ENCODE measurements around the gene ADGRD1. TPM values are rescaled to one million over a fixed set of nuclear protein-coding genes. Genes with fewer than 3 reads are reported as not detected.
A peak's percentile ranks its signal among the peaks of the same experiment; 100 is the strongest.

Gene ADGRD1
- total and polyA plus RNA-seq, 5 donors from 2014 or later = 0.56 TPM; not detected in 4

DNA sequence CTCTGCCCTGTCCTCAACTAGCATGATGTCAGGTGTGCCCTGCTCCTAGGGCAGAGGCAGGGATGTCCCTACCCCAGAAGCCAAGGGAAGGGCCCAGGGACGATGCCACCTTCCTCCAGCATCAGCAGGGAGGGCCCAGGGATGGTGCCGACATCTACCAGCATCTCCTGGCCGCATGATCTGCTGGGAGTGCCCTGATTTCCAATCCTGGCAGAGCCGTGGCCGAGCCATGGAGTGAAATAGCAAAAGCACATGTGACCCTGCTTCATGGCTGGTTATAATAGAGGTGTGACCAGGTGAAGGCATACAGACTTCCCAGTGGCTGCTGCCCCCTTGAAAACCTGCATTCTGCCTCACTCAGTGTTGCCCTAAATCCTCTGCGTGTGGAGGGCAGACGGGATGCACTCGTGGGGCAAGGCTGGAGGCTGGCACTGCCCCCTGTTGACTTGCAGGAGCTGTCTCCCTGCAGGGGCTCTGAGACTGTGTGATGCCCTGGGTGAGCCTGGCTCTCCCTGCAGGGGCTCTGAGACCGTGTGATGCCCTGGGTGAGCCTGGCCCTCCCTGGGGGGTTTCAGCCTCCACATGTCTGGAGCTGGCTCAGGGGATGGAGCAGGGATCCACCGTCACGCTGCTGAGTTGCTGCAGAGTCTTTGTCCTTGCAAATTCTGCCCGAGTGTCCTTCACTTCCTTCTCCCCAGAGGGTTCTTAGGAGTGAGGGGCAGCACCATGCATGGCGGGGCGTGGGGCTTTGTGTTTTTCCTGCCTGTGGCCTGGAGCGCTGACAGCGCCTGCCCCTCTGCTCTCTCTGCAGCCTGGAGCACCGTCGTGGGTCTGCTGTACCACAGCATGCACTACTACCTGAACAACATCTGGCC is 51.7 kb downstream of the ADGRD1 start:
- no peaks in the 10 kb centered on the region for H3K9me3 Mint-ChIP-seq

DNA sequence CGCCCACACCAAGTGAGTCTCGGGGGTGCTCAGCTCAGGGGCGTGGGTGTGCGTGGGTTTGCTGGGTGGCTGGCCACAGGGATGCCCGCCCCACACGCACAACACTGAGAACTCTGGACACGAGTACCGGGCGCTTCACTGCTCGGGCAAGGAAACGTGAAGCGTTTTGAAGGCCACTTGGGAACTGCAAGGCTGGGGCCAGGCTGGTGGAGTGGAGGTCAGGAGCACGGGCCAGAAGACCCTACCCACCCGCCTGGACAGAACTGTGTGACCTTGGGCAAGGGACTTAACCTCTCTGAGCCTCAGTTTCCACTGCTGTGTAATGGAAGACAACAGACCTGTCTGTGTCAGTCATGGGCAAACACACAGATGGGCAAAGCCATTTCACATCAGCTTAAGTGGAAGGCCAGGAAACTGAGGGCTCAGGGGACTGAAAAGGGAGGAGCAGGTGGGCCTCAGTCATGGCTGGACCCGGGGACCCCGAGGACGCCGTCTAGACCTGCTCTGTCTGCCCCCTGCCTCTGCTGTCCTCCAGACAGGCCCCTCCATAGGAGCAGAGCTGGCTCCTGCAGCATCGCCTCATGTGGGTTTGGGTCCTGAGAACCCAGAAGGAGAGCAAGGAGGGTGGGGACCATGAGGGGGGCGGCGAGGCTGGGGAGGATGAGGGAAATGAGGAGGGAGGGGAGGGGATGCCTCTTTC is 52.5 kb downstream of the ADGRD1 start:
- no peak for DNase-seq
- H3K27ac ChIP-seq (ENCODE audit: insufficient read depth, low read length, poor library complexity, severe bottlenecking) = no peak overlapping the region
- H3K4me3 ChIP-seq (ENCODE audit: low read depth, low read length) = no peak overlapping the region
- ATAC-seq (ENCODE audit: low read depth in 2 of 2) = no peak
- Mint-ChIP-seq H3K27ac (no peak overlapping the region), H3K4me3 (no peak overlapping the region), H3K27me3 (no peaks in the 10 kb centered on the region), H3K36me3 (no peaks in the 10 kb centered on the region), H3K4me1 (no peaks in the 10 kb centered on the region), H3K9me3 (no peaks in the 10 kb centered on the region)
- H3K4me1 ChIP-seq (ENCODE audit: control insufficient read depth, insufficient read depth, low read length, poor library complexity, severe bottlenecking) = no peaks in the 10 kb centered on the region
- H3K27me3 ChIP-seq (ENCODE audit: control insufficient read depth, insufficient read depth, low read length) = no peaks in the 10 kb centered on the region
- H3K36me3 ChIP-seq (ENCODE audit: control insufficient read depth, insufficient read depth, low read length) = no peaks in the 10 kb centered on the region
- peaks cover 0 to 4% of the 10 kb centered on the region in 2 experiments for H3K9me3 ChIP-seq (ENCODE audit: control insufficient read depth in 2 of 2, low read length in 2 of 2)

More for the DNA sequence above, 51.7 kb downstream of the ADGRD1 start:
- Mint-ChIP-seq H3K27ac (no peak overlapping the region), H3K4me1 (no peaks in the 10 kb centered on the region), H3K27me3 (no peaks in the 10 kb centered on the region), H3K36me3 (no peaks in the 10 kb centered on the region), H3K4me3 (no peak overlapping the region)
- H3K9me3 ChIP-seq (ENCODE audit: control insufficient read depth in 2 of 2, low read length in 2 of 2) = peaks cover 0 to 4% of the 10 kb centered on the region in 2 experiments
- no peaks in the 10 kb centered on the region for H3K36me3 ChIP-seq (ENCODE audit: control insufficient read depth, insufficient read depth, low read length)
- no peak for DNase-seq
- no peak overlapping the region for H3K4me3 ChIP-seq (ENCODE audit: low read depth, low read length)
- H3K4me1 ChIP-seq (ENCODE audit: control insufficient read depth, insufficient read depth, low read length, poor library complexity, severe bottlenecking) = no peaks in the 10 kb centered on the region
- no peaks in the 10 kb centered on the region for H3K27me3 ChIP-seq (ENCODE audit: control insufficient read depth, insufficient read depth, low read length)
- ATAC-seq (ENCODE audit: low read depth in 2 of 2) = no peak
- H3K27ac ChIP-seq (ENCODE audit: insufficient read depth, low read length, poor library complexity, severe bottlenecking) = no peak overlapping the region

DNA sequence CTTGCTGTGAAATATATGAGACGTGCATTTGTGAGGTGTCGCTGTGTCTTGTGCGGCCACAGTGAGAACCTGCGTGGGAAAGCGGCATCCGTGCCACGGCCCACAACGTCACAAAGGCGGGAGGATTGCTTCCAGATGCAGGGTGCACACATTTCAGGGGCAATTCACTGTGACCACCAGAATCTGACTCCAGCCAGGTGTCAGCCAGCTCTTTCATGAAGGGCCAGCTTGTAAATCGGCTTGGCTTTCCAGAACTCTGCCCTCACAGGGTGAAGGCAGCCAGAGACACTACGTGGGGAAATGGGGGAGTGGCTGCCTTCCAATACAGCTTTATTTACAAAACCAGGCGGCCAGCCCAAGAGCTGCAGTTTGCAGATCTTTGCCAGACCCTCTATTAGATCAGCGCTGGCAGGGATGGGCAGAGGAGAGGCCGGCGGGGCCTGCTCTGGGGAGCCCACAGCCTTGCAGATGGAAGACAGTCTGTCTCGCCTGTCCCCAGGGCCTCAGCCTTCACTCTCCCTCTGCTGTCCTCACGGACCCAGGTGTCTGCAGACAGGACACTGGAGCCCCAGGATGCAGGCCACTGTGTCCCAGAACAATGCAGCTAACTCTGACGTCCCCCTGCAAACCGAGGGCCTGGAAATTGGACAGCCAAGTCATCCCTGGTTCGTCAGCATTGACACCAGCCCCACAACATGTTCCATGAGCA is 53.5 kb downstream of the ADGRD1 start:
- Histone ChIP-seq H3K4me1 (ENCODE audit: control insufficient read depth, insufficient read depth, low read length, poor library complexity, severe bottlenecking) (no peaks in the 10 kb centered on the region), H3K4me3 (ENCODE audit: low read depth, low read length) (no peak overlapping the region), H3K9me3 (ENCODE audit: control insufficient read depth in 2 of 2, low read length in 2 of 2) (no peaks in the 10 kb centered on the region), H3K27ac (ENCODE audit: insufficient read depth, low read length, poor library complexity, severe bottlenecking) (no peak overlapping the region), H3K27me3 (ENCODE audit: control insufficient read depth, insufficient read depth, low read length) (no peaks in the 10 kb centered on the region), H3K36me3 (ENCODE audit: control insufficient read depth, insufficient read depth, low read length) (no peaks in the 10 kb centered on the region)
- no peak for ATAC-seq (ENCODE audit: low read depth in 2 of 2)
- no peaks in the 10 kb centered on the region for H3K27me3 Mint-ChIP-seq
- no peaks in the 10 kb centered on the region for H3K4me1 Mint-ChIP-seq
- H3K36me3 Mint-ChIP-seq = no peaks in the 10 kb centered on the region
- H3K27ac Mint-ChIP-seq = peak overlapping the region in 1 of 3 donors; percentile 38
- H3K9me3 Mint-ChIP-seq = no peaks in the 10 kb centered on the region
- no peak for DNase-seq
- H3K4me3 Mint-ChIP-seq = no peak overlapping the region

DNA sequence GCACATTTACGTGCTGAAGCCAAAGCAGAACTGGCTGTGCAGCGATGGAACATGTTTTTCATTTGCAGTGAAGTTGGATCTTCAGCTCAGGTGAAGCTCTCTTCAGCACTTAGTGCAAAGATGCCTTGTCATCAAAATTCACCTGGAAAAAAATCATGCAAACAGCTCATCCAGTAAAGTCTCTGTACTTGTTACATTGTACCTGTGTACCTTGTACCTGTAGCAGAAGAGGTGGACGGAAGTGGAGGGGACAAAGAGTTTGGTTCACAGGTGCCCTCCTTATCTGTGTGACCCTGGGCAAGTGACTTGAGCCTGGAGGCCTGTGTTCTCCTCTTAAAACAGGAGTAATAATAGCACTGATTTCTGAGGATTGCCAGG is 54.0 kb downstream of the ADGRD1 start:
- no peaks in the 10 kb centered on the region for H3K9me3 ChIP-seq (ENCODE audit: control insufficient read depth in 2 of 2, low read length in 2 of 2)
- Mint-ChIP-seq H3K9me3 (peaks cover 0 to 1% (median 0%) of the 10 kb centered on the region in 7 donors), H3K27ac (no peak overlapping the region), H3K36me3 (no peaks in the 10 kb centered on the region), H3K4me1 (no peaks in the 10 kb centered on the region), H3K4me3 (no peak overlapping the region), H3K27me3 (no peaks in the 10 kb centered on the region)
- no peak overlapping the region for H3K4me3 ChIP-seq (ENCODE audit: low read depth, low read length)
- no peak for ATAC-seq (ENCODE audit: low read depth in 2 of 2)
- no peaks in the 10 kb centered on the region for H3K4me1 ChIP-seq (ENCODE audit: control insufficient read depth, insufficient read depth, low read length, poor library complexity, severe bottlenecking)
- no peaks in the 10 kb centered on the region for H3K27me3 ChIP-seq (ENCODE audit: control insufficient read depth, insufficient read depth, low read length)
- H3K27ac ChIP-seq (ENCODE audit: insufficient read depth, low read length, poor library complexity, severe bottlenecking) = no peak overlapping the region
- H3K36me3 ChIP-seq (ENCODE audit: control insufficient read depth, insufficient read depth, low read length) = no peaks in the 10 kb centered on the region
- DNase-seq = no peak

DNA sequence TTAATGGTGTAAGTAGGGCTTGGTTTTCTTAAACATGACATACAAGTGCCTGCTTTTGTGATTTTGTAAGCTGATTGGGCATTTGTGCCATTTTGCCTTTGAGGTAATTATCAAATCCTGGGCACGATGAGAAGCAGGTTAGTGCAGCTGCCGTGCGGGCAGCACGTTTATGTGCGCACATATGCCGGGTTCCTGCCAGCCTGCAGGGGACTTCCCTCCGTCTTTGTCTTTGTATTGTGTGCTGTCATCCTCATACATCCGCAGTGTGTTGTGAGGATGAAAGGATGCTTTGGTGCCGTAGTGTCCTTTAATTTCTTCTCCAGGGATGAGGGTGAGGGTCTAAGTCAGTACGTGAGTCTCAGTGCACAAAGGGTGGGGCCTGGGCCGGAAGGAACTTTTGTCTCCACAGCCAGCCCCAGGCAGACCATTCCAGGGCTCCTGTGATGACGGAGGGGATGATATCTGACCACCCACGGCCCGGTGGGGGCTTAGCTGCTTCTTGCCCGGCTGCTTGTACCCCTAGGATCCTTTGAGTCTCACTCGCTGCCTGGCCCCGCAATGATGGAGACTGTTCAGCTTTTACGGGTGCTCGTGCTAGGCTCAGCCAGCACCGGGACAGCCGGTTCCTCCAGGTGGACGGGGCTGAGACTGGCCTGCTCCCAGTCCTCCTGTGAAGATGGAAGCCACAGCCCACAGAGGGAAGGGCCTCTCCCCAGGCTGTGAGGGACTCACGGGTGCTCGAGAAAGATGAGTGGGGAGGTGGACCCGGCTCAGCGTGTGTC is 54.6 kb downstream of the ADGRD1 start:
- no peak overlapping the region for H3K4me3 ChIP-seq (ENCODE audit: low read depth, low read length)
- no peaks in the 10 kb centered on the region for H3K36me3 ChIP-seq (ENCODE audit: control insufficient read depth, insufficient read depth, low read length)
- DNase-seq (no peak), ATAC-seq (ENCODE audit: low read depth in 2 of 2) (no peak)
- no peaks in the 10 kb centered on the region for H3K4me1 ChIP-seq (ENCODE audit: control insufficient read depth, insufficient read depth, low read length, poor library complexity, severe bottlenecking)
- Mint-ChIP-seq H3K27ac (no peak overlapping the region), H3K9me3 (peaks cover 0 to 1% (median 0%) of the 10 kb centered on the region in 7 donors), H3K36me3 (no peaks in the 10 kb centered on the region), H3K4me1 (no peaks in the 10 kb centered on the region), H3K4me3 (no peak overlapping the region), H3K27me3 (no peaks in the 10 kb centered on the region)
- no peak overlapping the region for H3K27ac ChIP-seq (ENCODE audit: insufficient read depth, low read length, poor library complexity, severe bottlenecking)
- no peaks in the 10 kb centered on the region for H3K27me3 ChIP-seq (ENCODE audit: control insufficient read depth, insufficient read depth, low read length)
- no peaks in the 10 kb centered on the region for H3K9me3 ChIP-seq (ENCODE audit: control insufficient read depth in 2 of 2, low read length in 2 of 2)

DNA sequence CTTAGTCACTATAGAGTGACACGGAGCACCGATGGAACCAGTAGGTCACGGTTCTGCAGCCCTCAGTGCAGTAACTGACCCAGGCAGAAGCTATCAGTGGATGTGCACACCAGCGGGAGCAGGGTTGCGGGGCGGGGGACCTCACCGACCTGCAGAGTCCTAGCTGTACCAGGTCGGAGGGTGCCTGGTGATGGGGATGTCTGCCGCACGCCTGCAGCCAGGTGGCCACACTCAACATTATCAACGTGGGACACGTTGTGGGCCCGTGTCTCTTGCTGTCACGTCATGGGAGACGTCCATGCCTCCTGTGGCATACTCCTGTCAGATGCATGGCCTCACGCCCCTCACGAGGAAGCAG is 55.2 kb downstream of the ADGRD1 start:
- Histone ChIP-seq H3K4me3 (ENCODE audit: low read depth, low read length) (no peak overlapping the region), H3K9me3 (ENCODE audit: control insufficient read depth in 2 of 2, low read length in 2 of 2) (no peaks in the 10 kb centered on the region), H3K36me3 (ENCODE audit: control insufficient read depth, insufficient read depth, low read length) (no peaks in the 10 kb centered on the region), H3K27ac (ENCODE audit: insufficient read depth, low read length, poor library complexity, severe bottlenecking) (no peak overlapping the region), H3K4me1 (ENCODE audit: control insufficient read depth, insufficient read depth, low read length, poor library complexity, severe bottlenecking) (no peaks in the 10 kb centered on the region), H3K27me3 (ENCODE audit: control insufficient read depth, insufficient read depth, low read length) (no peaks in the 10 kb centered on the region)
- no peak for ATAC-seq (ENCODE audit: low read depth in 2 of 2)
- no peak for DNase-seq
- Mint-ChIP-seq H3K9me3 (peaks cover 0 to 1% (median 0%) of the 10 kb centered on the region in 7 donors), H3K27me3 (no peaks in the 10 kb centered on the region), H3K4me3 (no peak overlapping the region), H3K4me1 (no peaks in the 10 kb centered on the region), H3K27ac (no peak overlapping the region), H3K36me3 (no peaks in the 10 kb centered on the region)

DNA sequence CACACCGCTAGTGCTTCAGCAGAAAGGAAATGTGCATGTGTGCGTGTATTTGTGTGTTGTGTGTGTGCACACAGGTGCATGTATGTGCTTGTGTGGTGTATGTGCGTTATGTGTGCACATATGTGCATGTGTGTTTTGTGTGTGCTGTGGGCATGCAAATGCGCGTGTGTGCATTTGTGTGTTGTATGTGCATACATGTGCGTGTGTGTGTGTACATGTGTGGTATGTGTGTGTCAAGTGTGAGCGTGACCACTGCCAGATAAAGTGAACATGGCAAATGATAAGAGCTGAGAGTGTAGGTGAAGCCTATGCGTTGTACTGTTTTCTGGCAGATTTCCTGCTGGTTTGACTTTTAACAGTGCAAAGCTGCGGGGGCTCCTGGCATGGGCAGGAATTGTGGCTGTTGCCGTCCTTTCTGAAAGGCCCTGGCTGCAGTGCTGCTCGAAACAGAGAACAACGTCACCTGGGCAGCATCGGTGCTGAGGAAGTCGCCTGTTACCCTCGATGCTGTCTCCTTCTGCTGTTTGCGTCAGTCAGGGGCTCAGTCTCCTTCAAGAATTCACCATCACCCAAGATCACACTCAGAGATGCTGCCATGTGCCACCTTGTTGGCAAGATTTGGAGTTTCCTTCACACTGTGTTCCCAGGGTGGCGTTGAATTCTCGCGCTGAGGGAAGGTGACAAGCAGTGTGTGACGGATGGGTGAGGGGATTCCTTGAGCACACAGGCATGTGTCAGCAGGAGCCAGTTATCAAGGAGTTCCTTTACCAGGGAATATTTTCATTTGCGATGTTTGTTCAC is 56.1 kb downstream of the ADGRD1 start:
- Mint-ChIP-seq H3K4me3 (no peak overlapping the region), H3K4me1 (no peaks in the 10 kb centered on the region), H3K36me3 (no peaks in the 10 kb centered on the region), H3K27me3 (no peaks in the 10 kb centered on the region), H3K9me3 (peaks cover 0 to 1% (median 0%) of the 10 kb centered on the region in 7 donors), H3K27ac (no peak overlapping the region)
- Histone ChIP-seq H3K4me1 (ENCODE audit: control insufficient read depth, insufficient read depth, low read length, poor library complexity, severe bottlenecking) (no peaks in the 10 kb centered on the region), H3K36me3 (ENCODE audit: control insufficient read depth, insufficient read depth, low read length) (no peaks in the 10 kb centered on the region), H3K27ac (ENCODE audit: insufficient read depth, low read length, poor library complexity, severe bottlenecking) (no peak overlapping the region), H3K27me3 (ENCODE audit: control insufficient read depth, insufficient read depth, low read length) (no peaks in the 10 kb centered on the region), H3K4me3 (ENCODE audit: low read depth, low read length) (no peak overlapping the region), H3K9me3 (ENCODE audit: control insufficient read depth in 2 of 2, low read length in 2 of 2) (no peaks in the 10 kb centered on the region)
- no peak for DNase-seq
- no peak for ATAC-seq (ENCODE audit: low read depth in 2 of 2)
